Measurements from ENCODE around the gene KRTAP10-6.
"Not testable (repeated sequence)": the region's sequence is repeated elsewhere in the genome, so short reads cannot be mapped to it uniquely, and the experiment has no call there.

The KRTAP10-6 gene

GRCh38 chr21:44557491-44558328 is 34.6 kb downstream of the KRTAP10-6 start:
- DNase-seq = no peak

DNA sequence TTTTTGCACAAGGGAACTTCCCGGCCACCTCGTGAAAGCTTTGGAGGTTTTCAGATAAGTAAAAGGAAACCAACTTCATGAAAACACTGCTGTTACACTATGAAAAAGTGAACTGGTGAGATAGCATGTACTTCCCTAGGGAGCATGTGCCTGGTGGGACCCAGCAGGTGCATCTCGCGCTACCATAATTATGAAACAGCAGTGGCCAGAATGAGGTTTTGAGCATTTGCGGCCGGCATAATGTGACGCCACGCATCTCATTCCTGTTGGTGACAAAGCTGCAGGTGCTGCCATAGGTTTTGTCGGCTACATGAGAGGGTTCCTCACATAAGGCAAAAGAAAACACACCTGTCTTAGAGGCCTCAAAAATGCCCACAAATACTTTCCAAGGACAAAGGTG is 35.4 kb downstream of the KRTAP10-6 start:
- DNase-seq = no peak

DNA sequence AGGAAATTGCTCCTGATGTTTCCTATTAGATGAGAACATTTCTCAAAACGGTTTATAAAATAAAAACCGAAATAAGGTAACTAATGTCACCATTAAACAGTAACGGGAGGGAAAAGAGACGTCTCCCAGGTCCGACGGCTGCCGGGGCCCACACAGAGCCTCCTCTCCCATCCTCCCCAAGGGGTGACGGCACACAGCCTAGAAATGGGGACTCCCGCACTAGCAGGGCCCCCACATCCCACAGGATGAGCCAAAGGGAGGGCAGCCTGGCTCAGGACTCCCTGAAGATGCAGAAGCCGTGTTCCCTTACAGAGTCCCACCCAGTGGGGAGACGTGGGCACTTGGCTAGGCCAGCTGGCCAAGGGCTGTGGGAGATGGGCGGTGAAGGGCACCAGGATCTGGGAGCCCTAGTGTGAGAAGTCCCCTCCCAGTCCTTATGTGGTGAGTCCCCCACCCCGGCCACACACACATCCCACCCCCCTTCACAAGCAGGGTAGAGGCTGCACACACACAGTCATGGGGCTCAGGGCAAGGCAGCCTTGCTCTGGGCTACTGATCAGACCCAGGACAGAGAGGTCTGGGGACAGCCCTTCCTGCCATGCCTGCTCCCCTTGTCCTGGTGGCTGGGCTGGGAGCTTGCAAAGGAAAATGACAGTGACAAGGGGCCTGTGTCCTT is 37.0 kb downstream of the KRTAP10-6 start:
- no peak for DNase-seq

DNA sequence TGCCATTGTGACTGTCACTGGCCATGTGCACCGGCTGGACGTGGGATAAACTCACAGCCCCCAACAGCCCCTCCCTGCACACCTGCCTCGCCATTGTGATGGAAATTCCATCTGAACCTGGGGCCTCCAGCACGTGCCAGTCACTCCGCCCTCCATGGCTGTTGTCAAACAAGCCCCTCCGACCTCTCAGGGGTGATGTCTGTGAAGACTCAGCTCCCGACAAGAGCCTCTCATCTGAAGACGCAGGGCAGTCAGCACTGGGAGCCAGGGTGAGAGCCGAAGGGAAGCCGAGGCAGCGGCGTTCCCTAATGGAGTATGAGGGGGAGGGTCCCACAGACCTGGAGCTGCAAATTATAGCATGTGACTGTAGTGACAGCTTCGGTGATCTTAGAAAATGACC is 39.6 kb downstream of the KRTAP10-6 start:
- no peak for DNase-seq

GRCh38 chr21:44552136-44552535 is 40.2 kb downstream of the KRTAP10-6 start:
- no peak for DNase-seq

DNA sequence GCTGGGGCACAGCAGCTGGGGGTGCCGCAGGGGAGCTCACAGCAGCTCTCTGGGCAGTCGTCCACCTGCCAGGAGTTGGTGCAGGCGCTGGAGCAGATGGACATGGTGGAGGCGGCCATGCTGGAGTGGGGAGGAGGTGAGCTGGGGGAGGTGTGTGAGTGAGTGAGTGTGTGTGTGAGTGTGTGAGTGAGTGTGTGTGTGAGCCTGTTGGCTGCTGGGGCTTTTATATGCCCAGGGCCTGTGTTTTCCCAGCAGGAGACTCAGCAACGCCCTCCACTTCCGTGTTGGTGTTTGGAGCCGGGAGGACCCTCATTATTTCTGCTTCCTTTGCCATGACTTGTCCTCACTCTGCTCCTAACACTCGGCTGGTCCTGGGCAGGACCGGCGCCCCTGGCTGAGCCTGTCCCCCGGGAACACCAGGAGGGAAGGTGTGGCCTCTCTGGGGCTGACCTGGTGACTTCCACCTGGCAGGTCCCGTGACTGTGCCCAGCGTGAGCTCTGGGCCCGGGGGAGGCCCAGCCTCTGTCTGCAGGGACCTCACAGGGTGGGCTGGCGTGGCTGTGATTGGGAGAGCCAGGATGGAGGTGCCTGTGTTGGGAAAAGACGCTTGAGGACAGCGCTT is 40.9 kb downstream of the KRTAP10-6 start, which contains the start of gene KRTAP10-2:
TSS of gene KRTAP10-2 (minus strand) at position 166 of the 622 bp plus-strand sequence. CDS start at position 119, 47 bp downstream.
- no peak for DNase-seq

- no peak for DNase-seq
These were observed 41.5 kb downstream of the KRTAP10-6 start for GRCh38 chr21:44550807-44551206.

DNA sequence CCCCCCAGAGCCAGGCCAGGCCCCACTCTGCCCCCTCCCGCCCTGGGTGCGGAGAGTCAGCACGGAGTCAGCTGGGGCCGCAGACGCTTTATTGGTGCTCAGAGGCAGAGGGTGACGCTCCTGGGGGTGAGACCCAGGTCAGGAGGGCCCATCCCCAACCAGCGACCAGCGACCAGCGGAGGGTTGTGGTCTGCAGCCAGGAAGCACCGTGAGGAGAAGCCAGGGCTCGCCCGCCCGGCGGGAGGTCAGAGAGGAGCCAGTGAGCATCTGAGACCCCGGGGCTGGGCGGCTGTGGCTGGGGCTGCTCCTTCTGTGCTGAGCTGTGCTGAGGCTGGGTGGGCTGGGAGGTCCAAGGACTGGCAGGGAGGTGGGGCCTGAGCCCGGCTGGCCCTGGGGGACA is 42.0 kb downstream of the KRTAP10-6 start:
- DNase-seq = not testable (repeated sequence)

- no peak for DNase-seq
These were observed 42.6 kb downstream of the KRTAP10-6 start for GRCh38 chr21:44549525-44550211.

GRCh38 chr21:44548922-44549321 is 43.4 kb downstream of the KRTAP10-6 start:
- no peak for DNase-seq

- no peak for DNase-seq
These were observed 43.9 kb downstream of the KRTAP10-6 start for GRCh38 chr21:44548381-44548780.

DNA sequence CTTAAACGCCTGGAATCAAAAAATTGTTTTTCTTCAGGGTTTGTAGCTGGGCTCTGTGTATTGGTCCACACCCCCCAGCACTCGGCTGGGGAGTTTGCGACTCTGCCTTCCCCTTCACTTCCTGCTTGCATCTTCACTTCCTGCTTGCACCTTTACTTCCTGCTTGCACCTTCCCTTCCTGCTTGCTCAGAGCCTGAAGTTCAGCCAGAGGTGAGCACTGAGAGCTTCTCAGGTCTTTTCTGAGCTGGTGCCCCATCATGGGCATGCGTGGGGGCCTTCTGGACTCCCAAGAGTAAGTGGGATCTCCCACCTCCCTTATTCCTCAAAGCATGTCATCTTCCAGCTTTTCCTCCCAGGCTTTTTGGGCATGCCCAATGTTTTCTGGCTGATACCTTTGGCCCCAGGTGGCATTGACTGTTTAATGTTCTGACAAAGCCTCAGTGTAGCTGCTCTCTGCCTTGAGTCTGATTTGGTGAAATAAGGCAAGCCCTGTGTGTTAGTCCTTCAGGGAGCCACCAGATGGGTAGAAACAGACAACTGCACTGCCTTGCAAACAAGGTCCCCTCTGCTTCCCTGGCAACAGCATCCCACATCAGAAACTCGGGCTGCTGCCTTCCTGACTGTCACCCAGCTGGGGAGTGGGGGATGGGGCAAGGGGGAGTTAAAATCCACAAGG is 44.5 kb downstream of the KRTAP10-6 start:
- peak; percentile 24 to 29 for DNase-seq

DNA sequence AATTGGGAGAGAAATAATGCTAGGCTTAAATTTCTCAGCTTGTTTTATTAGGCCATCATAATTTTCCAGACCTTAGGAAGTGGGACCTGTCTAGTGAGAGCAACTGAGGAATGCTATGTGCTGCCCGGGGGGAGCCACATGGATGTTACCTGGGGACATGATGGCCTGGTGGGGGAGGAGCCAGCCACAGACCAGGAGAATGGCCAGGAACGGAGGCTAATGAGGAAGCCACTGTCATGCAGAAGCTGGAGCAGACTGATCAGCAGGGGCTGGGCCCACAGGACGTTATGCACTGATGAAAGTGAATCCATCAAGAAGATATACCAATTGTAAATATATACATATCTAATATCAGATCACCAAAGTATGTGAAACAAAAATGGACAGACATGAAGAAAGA is 47.7 kb downstream of the KRTAP10-6 start:
- no peak for DNase-seq

DNA sequence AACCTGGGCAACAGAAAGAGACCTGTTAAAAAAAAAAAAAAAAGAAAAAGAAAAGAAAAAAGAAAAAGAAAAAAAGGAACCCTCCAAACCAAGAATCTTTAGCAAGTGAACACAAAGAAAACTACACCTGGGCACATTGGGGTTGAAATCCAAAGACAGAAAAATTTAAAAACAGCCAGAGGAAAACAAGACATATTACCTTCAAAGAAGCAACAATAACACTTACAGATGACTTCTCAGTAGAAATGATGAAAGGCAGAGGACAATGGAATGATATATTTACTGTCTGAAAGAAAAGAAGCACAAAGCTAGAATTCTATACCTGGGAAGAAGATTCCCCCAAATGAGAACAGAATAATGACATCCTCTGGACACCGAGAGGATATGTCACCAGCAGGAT is 49.6 kb downstream of the KRTAP10-6 start:
- DNase-seq = no peak

All from stimulated activated CD4-positive, alpha-beta T cell treated with anti-CD3 and anti-CD28 coated beads, Interleukin-2, amount 100 ng/mL, for 24 hours (primary cell).